B cell (primary cell): ENCODE measurements around the gene ENOX1. TPM values are rescaled to one million over a fixed set of nuclear protein-coding genes. Genes with fewer than 3 reads are reported as not detected.

Experiments used
- ATAC-seq: fragments of 200-7000 bp; cut with Tn5 transposase; one replicate; pipeline ENCODE4 v1.10.0; 2021; ENCODE audit warnings: low read depth, mild to moderate bottlenecking, moderate number of reproducible peaks, moderate library complexity
- CTCF ChIA-PET: fragments of 350-600 bp; sonication (Branson Sonifier 250); formaldehyde crosslinking; loops from one replicate; lab custom pipeline; 2021; ENCODE audit warnings: antibody characterized with exemption, inconsistent platforms; lab: Charles Lee
- POLR2A ChIA-PET: fragments of 350-600 bp; sonication (Branson Sonifier 250); formaldehyde crosslinking; loops from one replicate; lab custom pipeline; 2021; ENCODE audit warnings: antibody characterized with exemption; lab: Charles Lee
- DNase-seq: peaks from one replicate; pipeline ENCODE4 v3.0.0; 2013
- H2AFZ ChIP-seq: 2 replicates; pipeline ENCODE4 v1.6.1; 2012; ENCODE audit warnings: mild to moderate bottlenecking, low read depth, low read length; ENCODE audit not compliant: insufficient read depth, poor library complexity, severe bottlenecking
- H3K27ac ChIP-seq, 2 donors: 1 replicate in 1 of 2; 2 replicates in 1 of 2; pipeline ENCODE4 v1.5.1; 2012 to 2013; ENCODE audit warnings: low read length in 2 of 2, mild to moderate bottlenecking in 2 of 2, moderate library complexity in 1 of 2
- H3K27me3 ChIP-seq, 4 experiments: fragments of 200-600 bp in 1 of 4; sonication (generic) in 1 of 4; replicated peaks in 1 of 4; 1 replicate in 2 of 4; 2 replicates in 2 of 4; pipeline versions ENCODE4 v1.6.1 to v1.7.0; 2013 to 2016; ENCODE audit warnings: low read length in 3 of 4, mild to moderate bottlenecking in 2 of 4, mixed read lengths in 1 of 4, moderate library complexity in 1 of 4; ENCODE audit not compliant: insufficient read depth in 4 of 4, control insufficient read depth in 3 of 4; ENCODE audit errors: control extremely low read depth in 1 of 4
- H3K36me3 ChIP-seq, 2 experiments: replicated peaks in 1 of 2; 1 replicate in 1 of 2; 2 replicates in 1 of 2; pipeline versions ENCODE4 v1.6.1 to v1.7.1; 2013; ENCODE audit warnings: low read length in 1 of 2; ENCODE audit not compliant: insufficient read depth in 2 of 2, control insufficient read depth in 1 of 2; ENCODE audit errors: control extremely low read depth in 1 of 2, extremely low read depth in 1 of 2
- H3K4me1 ChIP-seq, 2 donors: fragments of 200-600 bp in 1 of 2; sonication (generic) in 1 of 2; 1 replicate in 1 of 2; 2 replicates in 1 of 2; pipeline versions ENCODE4 v1.5.1 to v1.6.1; 2013 to 2017; ENCODE audit warnings: low read length in 2 of 2; ENCODE audit not compliant: control insufficient read depth in 2 of 2, insufficient read depth in 2 of 2
- H3K4me2 ChIP-seq: replicated peaks from 2 replicates; pipeline ENCODE3; 2012; ENCODE audit warnings: mild to moderate bottlenecking, low read depth, low read length; ENCODE audit not compliant: poor library complexity, severe bottlenecking
- H3K4me3 ChIP-seq, 5 experiments: fragments of 200-600 bp in 1 of 5; sonication (generic) in 1 of 5; 1 replicate in 3 of 5; 2 replicates in 2 of 5; pipeline versions ENCODE4 v1.5.1 to v1.7.0; 2011 to 2016; ENCODE audit warnings: low read length in 4 of 5, mild to moderate bottlenecking in 4 of 5, low read depth in 2 of 5, control low read depth in 1 of 5, moderate library complexity in 1 of 5; ENCODE audit not compliant: insufficient read depth in 1 of 5; ENCODE audit errors: control extremely low read depth in 1 of 5, extremely low read depth in 1 of 5
- H3K79me2 ChIP-seq: fragments of 200-600 bp; sonication (generic); one replicate; pipeline ENCODE4 v1.6.0; 2016; ENCODE audit warnings: low read length; ENCODE audit not compliant: control insufficient read depth, insufficient read depth
- H3K9ac ChIP-seq: fragments of 200-600 bp; sonication (generic); 2 replicates; pipeline ENCODE4 v1.6.1; 2017; ENCODE audit warnings: mild to moderate bottlenecking, low read length, moderate library complexity
- H3K9me3 ChIP-seq, 3 donors: one replicate each; pipeline versions ENCODE4 v1.6.1 to v1.7.1; 2013; ENCODE audit warnings: low read length in 2 of 3; ENCODE audit not compliant: control insufficient read depth in 2 of 3, insufficient read depth in 1 of 3; ENCODE audit errors: control extremely low read depth in 1 of 3
- H4K20me1 ChIP-seq: 2 replicates; pipeline ENCODE4 v1.6.0; 2012; ENCODE audit warnings: mild to moderate bottlenecking, low read length; ENCODE audit not compliant: insufficient read depth, control insufficient read depth, poor library complexity, severe bottlenecking
- H3K27ac Mint-ChIP-seq: one replicate; pipeline ENCODE4 v1.8.0; 2021; ENCODE audit warnings: mixed read lengths
- H3K27me3 Mint-ChIP-seq: one replicate; pipeline ENCODE4 v1.8.0; 2021; ENCODE audit warnings: mixed read lengths
- H3K4me1 Mint-ChIP-seq: one replicate; pipeline ENCODE4 v1.8.0; 2021; ENCODE audit warnings: mixed read lengths
- H3K4me3 Mint-ChIP-seq: one replicate; pipeline ENCODE4 v1.8.0; 2021; ENCODE audit warnings: mixed read lengths
- H3K9me3 Mint-ChIP-seq: one replicate; pipeline ENCODE4 v1.8.0; 2022; ENCODE audit warnings: mixed read lengths; ENCODE audit not compliant: insufficient read depth
- CTCF ChIP-seq: fragments of 200-600 bp; IDR thresholded peaks from one replicate; pipeline ENCODE4 v1.8.0; 2022; ENCODE audit warnings: antibody characterized with exemption, mild to moderate bottlenecking
- EZH2 ChIP-seq: IDR thresholded peaks from 2 replicates; pipeline ENCODE4 v1.6.1; 2012; ENCODE audit warnings: borderline replicate concordance, low read depth, mild to moderate bottlenecking, moderate library complexity, low read length; ENCODE audit not compliant: insufficient read depth, poor library complexity, severe bottlenecking
- WGBS: methylation state at CpG from one replicate; pipeline ENCODE4 v1.1.5; 2013; ENCODE audit warnings: missing lambda C conversion rate; ENCODE audit not compliant: insufficient coverage; 5-methylcytosine and 5-hydroxymethylcytosine counted together
- intact Hi-C: fragments of 100-400 bp; cut with micrococcal nuclease; formaldehyde crosslinking; loops from one replicate; pipeline ENCODE4 v1.10.0; 2022
- polyA plus RNA-seq: library from polyadenylated mRNA; depleted of rRNA; stranded (reverse); fragments of >200 nt; gene quantifications from 2 replicates; pipeline ENCODE4 v1.2.3, GENCODE V29; 2012
- total RNA-seq, 2 donors: library from RNA; stranded (reverse); fragments of 120-200 nt in 1 of 2; gene quantifications; 1 replicate in 1 of 2; 2 replicates in 1 of 2; pipeline versions ENCODE4 v1.2.3 to v1.2.4, GENCODE V29; 2013 to 2022

Gene ENOX1
- total and polyA plus RNA-seq, 2 donors (not counting 1 experiment from before 2014, with no cell fraction given): not detected

GRCh38 chr13:43737392-43737923 lies 49.3 kb downstream of the ENOX1 start:
- no peak overlapping the region for H3K4me3 Mint-ChIP-seq
- CTCF ChIA-PET: no interaction called here
- no peak overlapping the region for H3K27ac ChIP-seq
- no peak overlapping the region for H3K4me3 ChIP-seq
- DNase-seq (no peak), ATAC-seq (no peak)
- H4K20me1 ChIP-seq: no peaks in the 10 kb centered on the region
- peaks cover 4% of the 10 kb centered on the region for H3K27me3 Mint-ChIP-seq
- intact Hi-C loops: no loop called here
- TF ChIP-seq CTCF (no peak), EZH2 (no peak)
- H3K4me2 ChIP-seq: no peak overlapping the region
- H3K9me3 ChIP-seq: no peaks in the 10 kb centered on the region
- no peak overlapping the region for H3K9ac ChIP-seq
- POLR2A ChIA-PET: no interaction called here
- no peaks in the 10 kb centered on the region for H3K4me1 Mint-ChIP-seq
- H3K79me2 ChIP-seq: no peaks in the 10 kb centered on the region
- H3K36me3 ChIP-seq: no peaks in the 10 kb centered on the region
- peaks cover 0 to 4% (median 0%) of the 10 kb centered on the region in 4 experiments for H3K27me3 ChIP-seq
- no peak overlapping the region for H3K27ac Mint-ChIP-seq
- H2AFZ ChIP-seq: no peak overlapping the region
- peaks cover 2% of the 10 kb centered on the region for H3K9me3 Mint-ChIP-seq
- no peaks in the 10 kb centered on the region for H3K4me1 ChIP-seq
- 100% methylated on average over 2 of the region's 3 CpGs for WGBS

- intact Hi-C loops: no loop called here
- peaks cover 0 to 4% (median 2%) of the 10 kb centered on the region in 4 experiments for H3K27me3 ChIP-seq
- Mint-ChIP-seq H3K4me3 (no peak overlapping the region), H3K27ac (no peak overlapping the region), H3K4me1 (no peaks in the 10 kb centered on the region), H3K9me3 (no peaks in the 10 kb centered on the region), H3K27me3 (peaks cover 17% of the 10 kb centered on the region)
- no peak for DNase-seq
- no peak overlapping the region for H3K9ac ChIP-seq
- no peaks in the 10 kb centered on the region for H3K9me3 ChIP-seq
- no peak for ATAC-seq
- H4K20me1 ChIP-seq: no peaks in the 10 kb centered on the region
- TF ChIP-seq EZH2 (no peak), CTCF (no peak)
- no peak overlapping the region for H3K27ac ChIP-seq
- CTCF ChIA-PET: no interaction called here
- no peaks in the 10 kb centered on the region for H3K36me3 ChIP-seq
- H2AFZ ChIP-seq: no peak overlapping the region
- no peak overlapping the region for H3K4me2 ChIP-seq
- no peak overlapping the region for H3K4me3 ChIP-seq
- 96% methylated on average over 3 of the region's 3 CpGs for WGBS
- H3K4me1 ChIP-seq: no peaks in the 10 kb centered on the region
- no peaks in the 10 kb centered on the region for H3K79me2 ChIP-seq
- POLR2A ChIA-PET: no interaction called here
Measured at GRCh38 chr13:43732726-43733125, 54.0 kb downstream of the ENOX1 start.
